Activated T-cell treated with anti-CD3 and anti-CD28 coated beads for 24 hours (primary cell): Measurements from ENCODE around the gene KRTAP4-16.
"Not testable (repeated sequence)": the region's sequence is repeated elsewhere in the genome, so short reads cannot be mapped to it uniquely, and the experiment has no call there.

Experiments
- DNase-seq: peaks from one replicate; pipeline ENCODE4 v3.0.0-alpha.2; 2020; ENCODE audit warnings: low read depth

Gene KRTAP4-16

GRCh38 chr17:41119696-41120690 lies 18.0 kb upstream of the KRTAP4-16 start:
- DNase-seq: not testable (repeated sequence)

GRCh38 chr17:41118721-41119120 lies 16.7 kb upstream of the KRTAP4-16 start:
- no peak for DNase-seq

GRCh38 chr17:41117846-41118386 lies 15.9 kb upstream of the KRTAP4-16 start, which contains the start of gene KRTAP4-11:
TSS of gene KRTAP4-11 (minus strand) at chr17:41118373. CDS start at chr17:41118315, 58 bp downstream.
- DNase-seq: not testable (repeated sequence)

GRCh38 chr17:41116297-41116696 lies 14.3 kb upstream of the KRTAP4-16 start:
- no peak for DNase-seq

- DNase-seq: no peak
Measured at GRCh38 chr17:41111151-41111885, 9.3 kb upstream of the KRTAP4-16 start.

- DNase-seq: not testable (repeated sequence)
Measured at GRCh38 chr17:41108728-41109386, 6.8 kb upstream of the KRTAP4-16 start.

- no peak for DNase-seq
Measured at GRCh38 chr17:41107941-41108450, 6.0 kb upstream of the KRTAP4-16 start.

- not testable (repeated sequence) for DNase-seq
Measured at GRCh38 chr17:41105347-41105746, 3.3 kb upstream of the KRTAP4-16 start, which contains the start of gene KRTAP4-9. TSS of gene KRTAP4-9 (plus strand) at chr17:41105389. CDS start at chr17:41105389, 0 bp downstream.

GRCh38 chr17:41104386-41105038 lies 2.5 kb upstream of the KRTAP4-16 start:
- DNase-seq: not testable (repeated sequence)

GRCh38 chr17:41103896-41104295 lies 1.9 kb upstream of the KRTAP4-16 start:
- DNase-seq: no peak

- not testable (repeated sequence) for DNase-seq
Measured at GRCh38 chr17:41099682-41100480, 2.1 kb downstream of the KRTAP4-16 start.

GRCh38 chr17:41098481-41098880 lies 3.5 kb downstream of the KRTAP4-16 start:
- no peak for DNase-seq

GRCh38 chr17:41098042-41098441 lies 4.0 kb downstream of the KRTAP4-16 start, which contains the start of gene KRTAP4-8:
TSS of gene KRTAP4-8 (minus strand) at chr17:41098142. CDS start at chr17:41098084, 58 bp downstream.
- DNase-seq: no peak

- DNase-seq: no peak
Measured at GRCh38 chr17:41096055-41096454, 6.0 kb downstream of the KRTAP4-16 start.

- not testable (repeated sequence) for DNase-seq
Measured at GRCh38 chr17:41088760-41089352, 13.2 kb downstream of the KRTAP4-16 start.

- not testable (repeated sequence) for DNase-seq
Measured at GRCh38 chr17:41084100-41084856, 17.7 kb downstream of the KRTAP4-16 start, which contains the start of gene KRTAP4-7. TSS of gene KRTAP4-7 (plus strand) at chr17:41084150. CDS start at chr17:41084207, 57 bp downstream.

GRCh38 chr17:41083427-41083826 lies 18.6 kb downstream of the KRTAP4-16 start:
- DNase-seq: not testable (repeated sequence)

GRCh38 chr17:41082626-41083025 lies 19.4 kb downstream of the KRTAP4-16 start:
- no peak for DNase-seq

- no peak for DNase-seq
Measured at GRCh38 chr17:41076788-41077187, 25.2 kb downstream of the KRTAP4-16 start.
